ENCODE measurements around the gene MMP23B.

MMP23B gene

GRCh38 chr1:1616045-1616790, 15.8 kb upstream of the MMP23B start:
- H3K36me3 ChIP-seq (ENCODE audit: insufficient read depth, low read depth, low read length) = peaks cover 7% of the 10 kb centered on the region; the same call in 1 of the 2 replicates
- H3K4me1 ChIP-seq (ENCODE audit: insufficient read depth, low read length) = peaks cover 6% of the 10 kb centered on the region; the same call in 1 of the 2 replicates
- H3K27me3 ChIP-seq (ENCODE audit: insufficient read depth, low read length) = no peaks in the 10 kb centered on the region
- peak overlapping the region; percentile 90 for H3K4me3 ChIP-seq (ENCODE audit: low read length)
- H3K27ac ChIP-seq (ENCODE audit: low read length) = no peak overlapping the region
- no peak overlapping the region; the same call in 1 of the 2 replicates for H3K9ac ChIP-seq (ENCODE audit: low read depth, low read length)
- H3K9me3 ChIP-seq (ENCODE audit: insufficient read depth, low read depth, low read length) = no peaks in the 10 kb centered on the region

- Histone ChIP-seq H3K4me1 (ENCODE audit: insufficient read depth, low read length) (peaks cover 6% of the 10 kb centered on the region; the same call in 1 of the 2 replicates), H3K27ac (ENCODE audit: low read length) (no peak overlapping the region), H3K27me3 (ENCODE audit: insufficient read depth, low read length) (no peaks in the 10 kb centered on the region), H3K9ac (ENCODE audit: low read depth, low read length) (no peak overlapping the region; the same call in none of the 2 replicates), H3K36me3 (ENCODE audit: insufficient read depth, low read depth, low read length) (peaks cover 7% of the 10 kb centered on the region; the same call in 1 of the 2 replicates), H3K4me3 (ENCODE audit: low read length) (peak overlapping the region; percentile 90), H3K9me3 (ENCODE audit: insufficient read depth, low read depth, low read length) (no peaks in the 10 kb centered on the region)
Observed at GRCh38 chr1:1616838-1617237, 15.1 kb upstream of the MMP23B start.

- Histone ChIP-seq H3K27ac (ENCODE audit: low read length) (no peak overlapping the region), H3K36me3 (ENCODE audit: insufficient read depth, low read depth, low read length) (peaks cover 7% of the 10 kb centered on the region; the same call in 1 of the 2 replicates), H3K4me3 (ENCODE audit: low read length) (no peak overlapping the region), H3K27me3 (ENCODE audit: insufficient read depth, low read length) (no peaks in the 10 kb centered on the region), H3K9me3 (ENCODE audit: insufficient read depth, low read depth, low read length) (no peaks in the 10 kb centered on the region), H3K9ac (ENCODE audit: low read depth, low read length) (no peak overlapping the region), H3K4me1 (ENCODE audit: insufficient read depth, low read length) (peaks cover 6% of the 10 kb centered on the region; the same call in 1 of the 2 replicates)
Observed at GRCh38 chr1:1617516-1617915, 14.5 kb upstream of the MMP23B start.

- Histone ChIP-seq H3K27me3 (ENCODE audit: insufficient read depth, low read length) (no peaks in the 10 kb centered on the region), H3K9ac (ENCODE audit: low read depth, low read length) (no peak overlapping the region), H3K9me3 (ENCODE audit: insufficient read depth, low read depth, low read length) (no peaks in the 10 kb centered on the region), H3K36me3 (ENCODE audit: insufficient read depth, low read depth, low read length) (peaks cover 7% of the 10 kb centered on the region; the same call in 1 of the 2 replicates), H3K27ac (ENCODE audit: low read length) (no peak overlapping the region), H3K4me3 (ENCODE audit: low read length) (no peak overlapping the region), H3K4me1 (ENCODE audit: insufficient read depth, low read length) (peaks cover 6% of the 10 kb centered on the region; the same call in 1 of the 2 replicates)
Observed at GRCh38 chr1:1617925-1618324, 14.0 kb upstream of the MMP23B start.

GRCh38 chr1:1618396-1619068, 13.4 kb upstream of the MMP23B start:
- Histone ChIP-seq H3K4me1 (ENCODE audit: insufficient read depth, low read length) (peaks cover 6% of the 10 kb centered on the region; the same call in 1 of the 2 replicates), H3K9me3 (ENCODE audit: insufficient read depth, low read depth, low read length) (no peaks in the 10 kb centered on the region), H3K36me3 (ENCODE audit: insufficient read depth, low read depth, low read length) (peaks cover 7% of the 10 kb centered on the region; the same call in 1 of the 2 replicates), H3K27ac (ENCODE audit: low read length) (no peak overlapping the region), H3K9ac (ENCODE audit: low read depth, low read length) (no peak overlapping the region), H3K4me3 (ENCODE audit: low read length) (no peak overlapping the region), H3K27me3 (ENCODE audit: insufficient read depth, low read length) (no peaks in the 10 kb centered on the region)

- no peak overlapping the region for H3K27ac ChIP-seq (ENCODE audit: low read length)
- H3K27me3 ChIP-seq (ENCODE audit: insufficient read depth, low read length) = no peaks in the 10 kb centered on the region
- no peak overlapping the region for H3K9ac ChIP-seq (ENCODE audit: low read depth, low read length)
- no peaks in the 10 kb centered on the region for H3K9me3 ChIP-seq (ENCODE audit: insufficient read depth, low read depth, low read length)
- no peak overlapping the region for H3K4me3 ChIP-seq (ENCODE audit: low read length)
- H3K4me1 ChIP-seq (ENCODE audit: insufficient read depth, low read length) = no peaks in the 10 kb centered on the region
- H3K36me3 ChIP-seq (ENCODE audit: insufficient read depth, low read depth, low read length) = peaks cover 7% of the 10 kb centered on the region; the same call in 1 of the 2 replicates
Observed at GRCh38 chr1:1619917-1620361, 12.0 kb upstream of the MMP23B start.

GRCh38 chr1:1620433-1621139, 11.4 kb upstream of the MMP23B start:
- Histone ChIP-seq H3K27ac (ENCODE audit: low read length) (no peak overlapping the region), H3K9ac (ENCODE audit: low read depth, low read length) (no peak overlapping the region), H3K27me3 (ENCODE audit: insufficient read depth, low read length) (no peaks in the 10 kb centered on the region), H3K4me3 (ENCODE audit: low read length) (no peak overlapping the region), H3K9me3 (ENCODE audit: insufficient read depth, low read depth, low read length) (no peaks in the 10 kb centered on the region), H3K4me1 (ENCODE audit: insufficient read depth, low read length) (no peaks in the 10 kb centered on the region), H3K36me3 (ENCODE audit: insufficient read depth, low read depth, low read length) (peaks cover 7% of the 10 kb centered on the region; the same call in 1 of the 2 replicates)

GRCh38 chr1:1621173-1622009, 10.6 kb upstream of the MMP23B start:
- H3K4me3 ChIP-seq (ENCODE audit: low read length) = no peak overlapping the region
- peaks cover 7% of the 10 kb centered on the region; the same call in 1 of the 2 replicates for H3K36me3 ChIP-seq (ENCODE audit: insufficient read depth, low read depth, low read length)
- H3K4me1 ChIP-seq (ENCODE audit: insufficient read depth, low read length) = no peaks in the 10 kb centered on the region
- no peaks in the 10 kb centered on the region for H3K27me3 ChIP-seq (ENCODE audit: insufficient read depth, low read length)
- H3K27ac ChIP-seq (ENCODE audit: low read length) = no peak overlapping the region
- H3K9me3 ChIP-seq (ENCODE audit: insufficient read depth, low read depth, low read length) = no peaks in the 10 kb centered on the region
- no peak overlapping the region for H3K9ac ChIP-seq (ENCODE audit: low read depth, low read length)

GRCh38 chr1:1622010-1622787, 9.8 kb upstream of the MMP23B start:
- H3K27ac ChIP-seq (ENCODE audit: low read length) = no peak overlapping the region
- H3K9ac ChIP-seq (ENCODE audit: low read depth, low read length) = no peak overlapping the region
- no peaks in the 10 kb centered on the region for H3K27me3 ChIP-seq (ENCODE audit: insufficient read depth, low read length)
- peaks cover 6% of the 10 kb centered on the region; the same call in 1 of the 2 replicates for H3K36me3 ChIP-seq (ENCODE audit: insufficient read depth, low read depth, low read length)
- H3K4me3 ChIP-seq (ENCODE audit: low read length) = no peak overlapping the region
- H3K9me3 ChIP-seq (ENCODE audit: insufficient read depth, low read depth, low read length) = no peaks in the 10 kb centered on the region
- H3K4me1 ChIP-seq (ENCODE audit: insufficient read depth, low read length) = no peaks in the 10 kb centered on the region

GRCh38 chr1:1622788-1623094, 9.2 kb upstream of the MMP23B start:
- Histone ChIP-seq H3K9me3 (ENCODE audit: insufficient read depth, low read depth, low read length) (no peaks in the 10 kb centered on the region), H3K36me3 (ENCODE audit: insufficient read depth, low read depth, low read length) (peaks cover under 1% of the 10 kb centered on the region; the same call in 1 of the 2 replicates), H3K9ac (ENCODE audit: low read depth, low read length) (no peak overlapping the region), H3K4me1 (ENCODE audit: insufficient read depth, low read length) (no peaks in the 10 kb centered on the region), H3K4me3 (ENCODE audit: low read length) (no peak overlapping the region), H3K27ac (ENCODE audit: low read length) (no peak overlapping the region), H3K27me3 (ENCODE audit: insufficient read depth, low read length) (no peaks in the 10 kb centered on the region)

Data from iPS-20b (cell line).